HG02571 (cell line): ENCODE measurements around the gene CLCN7.

Experiments used
- ATAC-seq: cut with Tn5 transposase; IDR thresholded peaks from one replicate; pipeline ENCODE4 v1.9.1; 2021; ENCODE audit warnings: mild to moderate bottlenecking, moderate library complexity; ENCODE audit not compliant: unreplicated experiment

CLCN7 gene

DNA sequence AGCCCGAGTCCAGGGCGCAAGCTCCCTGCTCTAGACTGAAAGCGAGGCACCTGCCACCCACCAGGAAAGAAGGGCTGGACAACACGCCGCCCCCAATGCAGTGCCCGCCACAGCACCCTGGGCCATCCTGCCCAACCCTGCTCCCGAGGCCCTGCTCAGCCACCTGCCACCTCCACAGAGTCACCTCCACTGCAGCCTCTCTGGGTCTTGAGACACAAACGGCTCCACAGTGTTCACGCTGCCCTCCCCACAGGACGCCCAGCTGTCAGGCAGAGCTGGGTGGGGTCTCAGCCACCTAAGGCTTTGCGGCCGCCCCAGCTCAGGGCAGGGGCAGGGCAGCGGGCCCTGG is 9.3 kb downstream of the CLCN7 start:
- ATAC-seq: no peak

DNA sequence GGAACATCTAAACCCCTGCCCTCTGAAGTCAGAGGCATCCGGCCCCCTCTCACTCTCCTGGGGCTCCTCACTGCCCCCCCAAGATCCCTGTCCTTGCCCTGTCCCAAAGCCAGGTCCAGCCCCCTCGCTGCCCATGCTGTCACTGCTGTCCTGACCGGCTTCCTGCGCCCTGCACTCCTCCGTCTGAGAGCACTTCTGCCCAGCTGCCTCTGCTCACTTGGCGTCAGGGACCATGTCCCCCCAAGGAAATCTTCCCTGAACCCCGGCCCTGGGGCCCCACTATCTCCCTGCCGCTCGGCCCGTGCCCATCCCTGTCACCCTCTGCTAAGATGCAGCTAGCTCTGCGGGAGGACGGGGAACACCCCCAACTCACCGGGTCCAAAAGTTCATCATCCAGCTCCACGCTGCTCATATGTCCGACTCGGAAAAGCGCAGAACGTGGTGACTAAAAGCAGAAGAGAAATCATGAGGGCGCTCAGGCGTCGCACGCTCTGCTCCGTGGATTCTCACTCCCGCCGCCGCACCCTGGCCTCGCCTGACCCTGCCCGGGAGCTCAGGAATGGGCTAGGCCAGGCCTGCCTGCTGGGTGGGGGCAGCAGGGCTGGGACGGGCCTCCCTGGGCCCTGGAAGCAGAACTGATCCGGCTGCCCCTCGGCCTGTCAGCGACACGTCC is 9.8 kb downstream of the CLCN7 start:
- ATAC-seq: no peak

DNA sequence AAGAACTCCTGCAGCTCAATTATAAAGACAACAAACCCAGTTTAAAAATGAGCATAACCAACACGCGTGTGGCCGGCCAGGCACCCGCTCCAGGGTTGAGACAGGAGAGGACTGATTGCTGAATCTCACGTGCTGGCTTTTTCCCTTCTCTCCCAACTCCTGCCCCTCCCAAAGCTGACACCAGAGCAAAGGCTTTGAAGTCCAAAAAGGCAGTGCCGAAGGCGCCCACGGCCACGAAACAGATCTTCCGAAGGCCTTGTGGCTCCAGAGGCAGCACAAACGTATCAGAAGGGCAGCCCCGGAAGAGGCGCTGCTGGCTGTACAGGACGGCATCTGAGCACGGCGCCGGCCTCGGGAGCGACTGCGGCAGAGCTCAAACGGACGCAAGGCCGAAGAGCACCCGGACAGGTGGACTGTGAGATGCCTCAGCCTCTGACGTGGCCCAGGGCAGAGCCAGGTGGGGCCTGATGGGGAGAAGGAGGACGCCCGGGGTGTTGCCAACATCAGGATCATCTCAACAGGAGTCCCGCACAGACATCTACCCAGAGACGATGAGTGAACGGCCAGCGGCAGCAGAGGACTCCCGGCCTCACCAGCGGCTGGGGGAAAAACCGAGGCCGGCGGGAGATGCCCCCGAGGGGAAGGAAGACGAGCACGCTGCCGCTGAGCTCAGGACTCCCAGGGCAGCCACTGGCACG is 10.5 kb downstream of the CLCN7 start:
- no peak for ATAC-seq

DNA sequence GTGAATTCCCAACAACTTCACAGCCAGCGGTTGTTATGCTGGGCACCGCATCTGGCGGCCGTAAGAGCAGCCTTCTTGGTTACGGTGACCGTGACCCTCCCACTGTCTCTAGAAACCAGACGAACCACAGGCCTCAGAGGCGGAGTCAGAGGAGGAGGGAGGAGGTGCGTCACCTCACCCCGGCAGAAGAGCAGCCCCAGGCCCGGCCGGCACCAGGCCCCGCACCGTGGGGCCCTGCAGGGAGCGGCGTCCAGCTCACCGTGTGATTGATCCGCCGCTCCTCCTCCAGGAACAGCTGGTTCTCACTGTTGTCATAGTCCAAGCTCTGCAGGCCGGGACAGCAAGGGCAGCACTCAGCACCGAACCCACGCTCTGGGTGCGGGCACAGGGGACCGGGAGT is 13.7 kb downstream of the CLCN7 start:
- no peak for ATAC-seq

DNA sequence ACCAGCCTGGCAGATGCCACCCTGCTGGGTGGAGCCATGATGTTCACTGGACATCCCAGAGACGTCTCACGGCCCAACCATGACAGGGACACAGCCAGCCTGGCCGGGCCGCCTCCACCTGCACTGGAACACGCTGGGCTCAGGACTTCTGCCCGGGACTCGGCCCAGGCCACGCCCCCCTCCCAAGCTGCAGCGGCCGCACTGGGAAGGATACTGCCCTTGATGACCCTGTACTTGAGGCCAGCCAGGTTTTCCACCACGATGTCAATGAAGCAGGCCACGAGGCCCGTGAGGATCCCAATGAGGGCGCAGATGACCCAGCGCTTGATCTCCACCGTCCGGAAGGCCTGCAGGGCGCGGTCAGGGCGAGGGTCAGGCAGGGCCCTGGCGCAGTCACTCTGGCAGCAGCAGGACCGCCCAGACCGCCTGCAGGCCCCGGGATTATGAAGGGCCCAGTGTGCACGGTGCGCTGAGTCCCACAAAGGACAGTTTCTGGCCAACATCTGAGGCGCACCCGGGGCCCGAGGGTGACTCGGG is 14.2 kb downstream of the CLCN7 start:
- ATAC-seq: no peak

DNA sequence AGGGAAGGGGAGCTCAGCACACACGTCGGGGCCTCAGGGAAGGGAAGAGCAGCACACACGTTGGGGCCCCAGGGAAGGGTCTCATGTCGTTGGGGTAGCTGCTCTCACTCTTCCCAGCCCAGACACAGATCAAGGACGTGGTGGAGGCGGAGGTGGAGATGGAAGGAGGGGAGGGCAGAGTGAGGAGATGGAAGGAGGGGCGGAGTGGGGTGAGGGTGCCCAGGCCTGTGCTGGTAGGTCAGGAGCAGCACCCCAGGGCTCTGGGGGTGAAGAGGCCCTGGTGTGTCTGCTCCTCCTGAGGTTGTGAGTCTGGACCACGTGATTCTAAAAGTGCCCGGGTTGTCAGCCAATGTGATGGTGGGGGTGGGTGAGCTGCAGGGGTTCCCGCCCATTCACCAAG is 14.9 kb downstream of the CLCN7 start:
- ATAC-seq: no peak

DNA sequence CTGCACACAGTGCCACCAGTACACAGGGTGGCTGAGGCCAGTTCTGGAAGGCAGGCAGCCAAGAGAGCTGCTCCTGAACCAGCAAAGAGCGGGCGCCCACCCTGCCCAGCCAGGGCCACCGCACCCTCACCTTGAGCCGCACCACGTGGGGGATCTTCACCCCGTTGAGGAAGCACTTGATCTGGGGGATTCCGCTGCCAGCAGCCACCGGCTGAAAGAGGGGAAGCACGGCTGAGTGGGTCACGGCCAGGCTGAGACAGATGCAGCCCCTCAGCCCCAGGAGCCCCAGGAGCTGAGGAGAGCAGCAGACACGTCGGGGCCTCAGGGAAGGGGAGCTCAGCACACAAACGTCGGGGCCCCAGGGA is 15.9 kb downstream of the CLCN7 start:
- ATAC-seq: no peak

DNA sequence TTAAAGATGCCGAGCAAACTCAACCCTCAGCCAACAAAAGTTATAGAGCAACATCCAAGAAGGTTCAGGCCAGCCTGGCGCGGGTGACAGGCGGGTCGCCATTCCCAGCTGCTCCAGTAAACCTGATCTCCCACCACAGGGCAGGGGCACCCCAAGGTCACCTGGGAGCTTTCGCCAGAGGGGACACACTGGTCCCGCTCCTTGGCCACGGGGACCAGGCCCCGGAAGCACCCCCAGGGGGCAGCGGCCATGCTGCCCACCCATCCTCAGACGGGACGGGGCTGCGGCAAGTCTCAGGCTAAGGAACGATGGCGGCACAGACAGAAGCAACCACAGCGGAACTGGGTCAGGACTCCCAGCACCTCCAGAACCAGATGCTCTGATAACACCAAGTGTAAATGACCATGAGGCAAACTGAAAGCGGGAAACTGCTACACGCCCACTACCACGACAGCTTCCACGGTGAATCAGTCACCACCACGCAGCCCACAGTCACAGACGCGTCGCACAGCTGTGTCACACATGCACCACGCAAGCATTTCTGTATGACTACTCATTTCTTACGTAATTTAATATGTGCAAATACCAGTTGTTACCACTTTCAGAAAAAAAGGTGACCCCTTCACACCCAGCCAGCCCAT is 16.4 kb downstream of the CLCN7 start:
- no peak for ATAC-seq

DNA sequence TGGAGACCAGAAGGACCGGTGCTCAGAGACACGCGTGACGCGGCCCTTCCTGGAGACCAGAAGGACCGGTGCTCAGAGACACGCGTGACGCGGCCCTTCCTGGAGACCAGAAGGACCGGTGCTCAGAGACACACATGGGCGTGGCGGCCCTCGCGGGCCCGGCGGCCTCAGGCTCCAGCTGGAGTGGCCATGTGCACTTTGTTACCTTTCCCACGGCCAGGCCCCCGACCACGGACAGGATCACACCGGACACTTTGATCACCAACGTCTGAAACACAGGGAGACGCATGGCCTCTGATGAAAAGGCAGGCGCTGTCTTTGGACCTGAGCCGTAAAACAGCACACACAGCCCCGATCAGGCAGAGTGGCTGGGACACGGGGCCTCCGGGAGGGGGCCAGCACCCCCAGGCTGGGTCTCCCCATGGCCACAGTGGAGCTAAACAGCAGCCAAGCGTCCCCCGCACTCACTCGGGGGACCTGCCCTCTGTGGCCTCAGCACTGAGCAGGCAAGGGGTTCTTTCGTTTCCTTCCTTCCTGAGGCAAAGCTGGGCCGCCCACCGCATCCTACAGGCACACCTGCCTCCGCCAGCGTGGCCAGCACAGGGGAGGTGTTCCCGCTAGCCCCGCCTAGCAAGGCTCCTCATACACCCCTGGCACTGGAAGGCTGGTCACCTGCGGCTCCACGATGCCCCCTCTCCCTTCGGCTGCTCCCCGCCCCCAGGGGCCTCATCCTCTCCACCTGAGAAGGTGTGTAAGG is 17.2 kb downstream of the CLCN7 start:
- no peak for ATAC-seq

DNA sequence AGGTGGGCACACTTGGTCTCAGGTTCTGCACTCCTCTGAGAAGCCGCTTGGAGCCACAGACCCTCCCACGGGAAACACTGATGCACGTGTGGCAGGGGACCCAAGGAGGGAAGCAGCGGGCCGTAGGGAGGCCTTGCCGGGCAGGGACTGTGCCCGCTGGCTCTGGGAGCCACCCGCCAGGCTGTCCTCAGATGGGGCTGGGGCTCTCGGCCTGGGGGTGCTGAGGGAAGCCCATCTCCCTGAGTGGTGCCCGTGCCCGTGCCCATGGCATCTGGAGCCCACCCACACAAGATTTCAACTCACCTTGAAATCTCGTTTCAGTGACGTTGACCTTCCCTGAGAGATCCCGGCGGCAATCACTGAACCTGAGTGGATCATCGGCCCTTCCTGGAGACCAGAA is 17.9 kb downstream of the CLCN7 start:
- ATAC-seq: no peak

DNA sequence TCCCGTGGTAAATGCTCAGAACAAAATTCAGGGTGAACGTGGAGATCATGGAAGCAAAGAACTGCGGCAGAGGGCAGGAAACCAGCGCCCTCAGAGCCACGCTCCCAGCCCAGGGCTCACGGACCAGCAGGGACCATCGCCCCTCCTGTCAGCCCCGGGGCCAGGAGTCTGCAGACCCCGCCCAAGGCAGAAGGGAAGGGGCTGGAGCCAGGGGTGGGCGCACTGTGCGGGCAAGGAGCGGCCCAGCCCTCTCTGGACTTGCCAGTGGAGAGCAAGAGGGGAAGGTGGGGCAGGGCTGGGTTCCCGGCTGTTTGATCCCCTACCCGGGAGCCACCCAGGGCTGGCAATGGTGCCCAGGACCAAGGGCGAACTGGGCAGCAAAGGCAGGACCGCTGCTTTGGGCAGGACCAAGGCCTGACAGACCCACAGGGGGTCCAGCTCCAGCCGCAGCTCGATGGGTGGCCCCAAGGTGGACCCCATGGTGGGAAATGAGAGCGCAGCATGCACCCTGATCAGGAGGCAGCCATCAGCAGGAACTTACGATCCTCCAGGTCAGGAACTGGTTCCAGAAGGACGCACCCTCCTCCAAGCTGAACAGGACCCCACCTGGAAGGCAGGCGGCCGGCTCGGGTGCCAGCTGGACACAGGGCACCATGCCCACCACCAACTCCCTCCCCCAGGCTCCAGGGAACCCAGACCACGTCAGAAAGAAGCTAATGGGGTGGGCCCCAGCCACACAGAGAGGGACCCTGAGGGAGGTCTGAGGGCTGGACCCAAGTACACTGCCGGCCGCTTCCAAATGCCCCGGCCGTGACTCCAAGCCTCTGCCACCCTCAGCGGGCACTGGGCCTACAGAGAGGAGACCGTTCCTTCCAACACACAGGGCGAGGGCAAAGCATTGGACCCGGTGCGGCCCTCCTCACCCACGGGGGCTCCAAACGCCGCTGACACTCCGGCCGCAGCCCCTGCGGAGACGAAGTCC is 19.3 kb downstream of the CLCN7 start:
- no peak for ATAC-seq

DNA sequence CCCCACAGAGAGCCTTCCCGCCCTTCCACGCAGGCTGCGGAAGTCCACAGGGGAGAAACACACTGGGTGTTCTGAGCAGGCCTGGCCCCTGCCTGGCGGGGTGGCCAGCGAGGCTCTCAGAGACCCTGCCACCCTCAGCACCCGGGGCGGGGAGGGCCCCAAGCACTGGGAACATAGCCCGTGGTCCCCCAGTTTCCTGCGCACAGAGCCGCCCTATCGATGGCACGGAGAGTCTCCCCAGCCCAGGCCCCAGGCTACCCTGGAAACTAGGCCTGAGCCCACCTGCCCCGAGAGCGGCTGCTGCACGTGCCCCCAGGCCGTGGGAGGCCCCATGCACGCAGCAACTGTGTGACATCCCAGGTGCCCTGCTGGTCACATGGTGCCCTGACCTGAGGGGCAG is 20.3 kb downstream of the CLCN7 start:
- no peak for ATAC-seq

DNA sequence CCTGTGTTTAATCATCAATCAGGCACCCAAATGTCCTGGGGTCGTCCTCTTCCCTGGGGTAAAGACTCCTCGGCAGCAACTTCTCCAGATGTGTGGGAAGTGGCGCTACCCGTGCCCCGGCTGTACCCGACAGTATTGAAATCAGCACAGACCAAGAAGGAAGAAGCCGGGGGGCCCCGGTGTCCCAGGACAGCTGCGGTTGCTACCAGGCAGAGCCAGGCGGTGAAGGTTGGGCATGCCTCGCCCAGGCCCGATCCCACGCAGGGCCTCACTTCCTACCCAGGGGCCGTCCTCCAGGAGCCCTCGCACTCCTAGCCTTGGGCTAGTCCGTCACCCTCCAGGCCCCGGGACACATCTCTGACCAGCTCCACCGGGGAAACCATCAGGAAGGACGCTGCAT is 21.5 kb downstream of the CLCN7 start:
- no peak for ATAC-seq

DNA sequence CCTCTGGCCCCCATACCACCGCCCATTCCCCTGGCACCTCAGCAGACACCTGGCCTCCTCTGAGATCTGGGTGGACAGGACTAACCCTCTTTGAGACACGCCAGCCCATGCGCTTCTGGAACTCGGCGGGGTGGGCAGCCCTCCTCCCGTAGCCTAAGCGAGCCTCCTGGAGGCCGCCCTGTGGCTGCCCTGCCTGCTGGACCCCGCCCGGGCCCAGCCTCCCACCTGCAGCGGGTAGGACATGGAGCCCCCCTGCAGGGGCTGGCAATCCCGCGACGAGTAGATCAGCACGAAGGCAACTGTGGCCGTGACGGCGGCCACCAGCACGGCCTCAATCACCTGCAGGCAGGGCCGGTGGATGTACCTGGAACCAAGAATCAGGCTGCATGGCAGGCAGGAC is 22.3 kb downstream of the CLCN7 start:
- ATAC-seq: no peak

DNA sequence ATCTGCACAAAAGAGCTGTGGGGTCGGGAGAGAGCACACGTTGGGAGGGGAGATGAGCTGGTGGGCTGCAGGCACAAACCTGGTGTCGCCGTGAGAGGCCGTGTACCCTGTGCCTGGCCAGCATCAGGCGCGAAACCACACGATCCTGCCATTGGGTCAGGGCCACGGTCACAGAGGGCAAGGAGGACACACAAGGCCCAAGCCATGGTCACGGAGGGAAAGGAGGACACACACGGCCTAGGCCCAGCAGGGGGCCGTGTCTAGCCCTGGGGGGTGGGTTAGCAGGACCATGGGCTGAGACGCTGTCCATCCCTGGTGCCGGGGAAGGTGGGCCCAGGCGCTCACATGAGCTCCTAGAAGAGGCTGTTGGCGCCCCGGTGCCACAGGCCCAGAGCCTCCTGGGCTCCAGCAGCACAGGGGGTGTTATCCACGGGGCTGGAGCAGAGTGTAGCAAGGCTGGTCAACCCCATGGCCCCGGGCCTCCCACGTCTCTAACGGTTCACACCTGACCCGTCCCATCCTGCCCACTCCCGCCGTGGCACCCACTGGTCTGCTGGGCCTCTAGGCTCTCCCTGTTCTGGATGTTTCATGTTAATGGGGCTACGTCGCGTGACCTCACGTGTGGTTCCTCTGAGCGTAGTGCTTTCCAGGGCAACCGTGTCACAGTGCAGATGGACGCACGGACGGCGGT is 23.0 kb downstream of the CLCN7 start:
- no peak for ATAC-seq

DNA sequence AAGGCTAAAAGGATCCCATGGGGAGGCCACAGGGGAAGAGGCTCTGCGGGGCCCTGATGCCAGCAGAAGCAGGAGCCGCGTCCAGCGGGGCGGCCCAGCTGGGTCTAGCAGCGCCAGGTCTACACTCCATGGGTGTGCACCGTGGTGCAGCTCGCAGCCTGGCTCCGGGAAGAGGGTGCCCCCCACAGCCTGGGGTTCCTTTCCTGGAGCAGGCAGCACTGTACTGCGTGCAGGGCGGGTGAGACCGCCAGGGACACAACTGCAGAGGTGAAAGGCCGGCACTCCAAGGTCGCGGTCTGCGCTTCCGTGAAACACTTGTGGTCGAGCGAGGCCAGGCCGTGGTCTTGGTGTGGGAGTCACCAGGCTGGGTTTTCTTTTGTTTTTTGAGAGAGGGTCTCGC is 24.0 kb downstream of the CLCN7 start:
- ATAC-seq: no peak

DNA sequence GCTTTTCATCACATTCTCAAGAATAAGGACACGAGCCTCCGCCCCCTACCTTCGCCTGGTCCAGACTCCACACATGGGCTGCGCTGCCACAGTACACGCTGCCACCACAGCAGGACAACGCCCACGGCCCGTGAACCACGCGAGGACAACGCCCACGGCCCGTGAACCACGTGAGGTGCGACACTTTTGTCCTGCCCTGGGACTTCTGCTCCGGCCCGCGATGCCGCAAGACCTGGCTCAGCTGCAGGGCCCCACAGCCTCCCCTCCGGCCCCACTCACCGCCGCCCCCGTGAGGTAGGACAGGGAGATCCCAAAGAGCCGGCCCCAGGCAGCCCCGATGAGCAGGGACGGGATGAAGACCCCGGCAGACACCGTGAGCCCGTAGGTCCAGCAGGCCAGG is 24.6 kb downstream of the CLCN7 start:
- ATAC-seq: no peak

DNA sequence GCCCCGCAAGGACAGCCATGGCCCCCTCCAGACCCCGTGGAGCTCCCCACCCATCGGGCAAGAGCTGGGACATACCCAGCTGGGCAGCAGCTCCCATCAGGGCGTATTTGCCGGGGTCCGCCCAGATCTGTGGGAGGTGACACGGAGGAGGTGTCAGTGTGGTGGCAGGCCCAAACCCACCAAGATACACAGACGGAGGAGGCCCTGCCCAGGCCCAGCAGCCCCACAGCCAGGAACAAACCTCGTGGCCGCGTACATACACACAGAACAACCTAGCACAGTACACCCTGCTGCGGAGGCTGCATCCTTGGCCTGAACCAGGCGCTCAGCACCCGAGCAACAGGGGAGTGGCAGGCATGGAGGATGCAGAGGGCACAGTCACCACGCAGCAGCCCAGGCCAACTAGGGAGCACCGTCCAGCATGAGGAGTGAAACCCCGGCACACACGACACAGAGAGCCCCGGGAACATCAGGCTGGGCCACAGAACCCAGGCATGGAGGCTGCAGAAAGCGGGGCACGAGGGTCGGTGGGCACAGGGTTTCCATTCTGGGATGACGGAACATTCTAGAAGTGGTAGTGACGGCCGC is 25.5 kb downstream of the CLCN7 start:
- no peak for ATAC-seq

DNA sequence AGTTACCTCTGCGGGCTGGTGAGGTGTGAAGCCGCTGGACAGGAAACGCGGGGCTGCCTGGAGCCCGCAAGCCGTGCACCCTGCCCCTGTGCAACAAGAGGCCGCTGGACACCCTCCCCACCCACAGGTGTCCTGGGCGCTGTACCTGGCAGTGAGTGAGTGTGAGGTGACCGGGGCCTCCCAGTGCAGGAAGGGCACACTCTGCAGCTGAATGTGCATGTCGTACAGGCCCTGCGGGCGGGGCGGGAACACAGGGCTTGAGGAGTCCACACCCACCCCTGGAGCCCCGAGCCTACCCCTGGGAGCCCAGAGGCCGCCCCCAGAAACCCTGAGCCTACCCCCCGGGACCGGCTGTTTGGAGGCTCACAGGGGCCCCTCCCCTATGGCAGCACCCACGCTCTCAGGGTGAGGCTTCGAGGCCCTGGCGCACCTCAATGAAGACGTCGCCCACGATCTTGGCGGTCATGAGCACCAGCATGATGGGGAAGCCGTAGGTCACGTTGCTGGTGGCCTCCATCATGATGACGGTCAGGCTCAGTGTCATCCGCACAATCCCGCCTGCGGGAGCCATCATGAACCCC is 26.2 kb downstream of the CLCN7 start:
- no peak for ATAC-seq
